BLaER1 treated with 17β-estradiol and CSF1 and Interleukin-3, amounts not matched to agents 10 nM and 100 nM (cell line): ENCODE data around the gene ZNF518A.
A peak's percentile ranks its signal among the peaks of the same experiment; 100 is the strongest.

Experiments
- H3K27ac ChIP-seq, 11 experiments: shearing (Covaris generic); formaldehyde crosslinking; 2 replicates each; pipeline ENCODE4 v1.8.1; 2022
- H3K27me3 ChIP-seq, 11 experiments: shearing (Covaris generic); formaldehyde crosslinking; 2 replicates each; pipeline ENCODE4 v1.8.1; 2022
- H3K36me3 ChIP-seq, 11 experiments: shearing (Covaris generic); formaldehyde crosslinking; 2 replicates each; pipeline ENCODE4 v1.8.1; 2022
- H3K4me1 ChIP-seq, 10 experiments: shearing (Covaris generic); formaldehyde crosslinking; 2 replicates each; pipeline ENCODE4 v1.8.1; 2022
- H3K4me2 ChIP-seq, 11 experiments: shearing (Covaris generic); formaldehyde crosslinking; 2 replicates each; pipeline ENCODE4 v1.8.1; 2022
- H3K4me3 ChIP-seq, 10 experiments: shearing (Covaris generic); formaldehyde crosslinking; 2 replicates each; pipeline ENCODE4 v1.8.1; 2022
- H3K9ac ChIP-seq, 11 experiments: shearing (Covaris generic); formaldehyde crosslinking; 2 replicates each; pipeline ENCODE4 v1.8.1; 2022
- H3K9me3 ChIP-seq, 11 experiments: shearing (Covaris generic); formaldehyde crosslinking; replicated peaks in 1 of 11; 2 replicates each; pipeline ENCODE4 v1.8.1; 2022
- H4K20me1 ChIP-seq, 11 experiments: shearing (Covaris generic); formaldehyde crosslinking; 2 replicates each; pipeline ENCODE4 v1.8.1; 2022
- Cebpa-rat ChIP-seq, 11 experiments: shearing (Covaris generic); IDR thresholded peaks; 2 replicates each; pipeline ENCODE4 v1.8.1; 2022

The ZNF518A gene

GRCh38 chr10:96130326-96130995, 364 bp downstream of the ZNF518A start:
- H3K4me3 ChIP-seq: peak overlapping the region; percentile 61 to 73 (median 65)
- peak overlapping the region; percentile 81 to 97 (median 90) for H3K9ac ChIP-seq
- H3K9me3 ChIP-seq: peaks cover 21 to 28% (median 24%) of the 10 kb centered on the region in 11 experiments
- H3K4me1 ChIP-seq: peaks cover 0 to 11% (median 5%) of the 10 kb centered on the region in 10 experiments; a peak in 6 of 20 replicates
- peak overlapping the region; percentile 88 to 98 (median 95) for H3K27ac ChIP-seq
- no peaks in the 10 kb centered on the region for H4K20me1 ChIP-seq
- H3K27me3 ChIP-seq: peaks cover 25 to 45% (median 33%) of the 10 kb centered on the region in 11 experiments
- TF ChIP-seq Cebpa-rat (IDR thresholded peaks at IDR 0.05): no peak
- H3K4me2 ChIP-seq: peak overlapping the region; percentile 38 to 65 (median 55)
- peaks cover 4 to 27% (median 17%) of the 10 kb centered on the region in 11 experiments; a peak in 17 of 22 replicates for H3K36me3 ChIP-seq

- Histone ChIP-seq H3K9ac (0 out of 22 replicates have a peak overlapping the region, but pooled peaks of 1 of the 11 experiments have one; percentile 26), H3K4me3 (peak overlapping the region in 6 of 10 experiments; percentile 61 to 67 (median 64); a peak in 9 of 20 replicates), H3K27ac (no peak overlapping the region)
Measured at GRCh38 chr10:96131621-96132020, 1.5 kb downstream of the ZNF518A start.

GRCh38 chr10:96133135-96133534, 3.0 kb downstream of the ZNF518A start:
- Histone ChIP-seq H3K9ac (no peak overlapping the region), H3K4me3 (no peak overlapping the region), H4K20me1 (no peaks in the 10 kb centered on the region), H3K9me3 (peaks cover 21 to 28% (median 24%) of the 10 kb centered on the region in 11 experiments), H3K27me3 (peaks cover 25 to 40% (median 33%) of the 10 kb centered on the region in 11 experiments), H3K27ac (no peak overlapping the region), H3K36me3 (peaks cover 4 to 46% (median 20%) of the 10 kb centered on the region in 11 experiments; a peak in 18 of 22 replicates), H3K4me2 (no peak overlapping the region), H3K4me1 (peaks cover 0 to 19% (median 5%) of the 10 kb centered on the region in 10 experiments; a peak in 8 of 20 replicates)
- no peak for TF ChIP-seq Cebpa-rat (IDR thresholded peaks at IDR 0.05)

More at GRCh38 chr10:96131621-96132020, 1.5 kb downstream of the ZNF518A start:
- H3K4me2 ChIP-seq: peak overlapping the region; percentile 38 to 65 (median 55); a peak in 18 of 22 replicates
- no peaks in the 10 kb centered on the region for H4K20me1 ChIP-seq
- TF ChIP-seq Cebpa-rat (IDR thresholded peaks at IDR 0.05): no peak
- H3K27me3 ChIP-seq: peaks cover 25 to 45% (median 33%) of the 10 kb centered on the region in 11 experiments
- H3K4me1 ChIP-seq: peaks cover 0 to 11% (median 5%) of the 10 kb centered on the region in 10 experiments; a peak in 6 of 20 replicates
- peaks cover 21 to 28% (median 24%) of the 10 kb centered on the region in 11 experiments for H3K9me3 ChIP-seq
- H3K36me3 ChIP-seq: peaks cover 4 to 37% (median 18%) of the 10 kb centered on the region in 11 experiments; a peak in 18 of 22 replicates

GRCh38 chr10:96136810-96137209, 6.7 kb downstream of the ZNF518A start:
- no peak overlapping the region for H3K27ac ChIP-seq
- H4K20me1 ChIP-seq: no peaks in the 10 kb centered on the region
- no peak for TF ChIP-seq Cebpa-rat (IDR thresholded peaks at IDR 0.05)
- H3K27me3 ChIP-seq: peaks cover 0 to 4% (median under 1%) of the 10 kb centered on the region in 11 experiments; a peak in 7 of 22 replicates
- H3K36me3 ChIP-seq: peaks cover 4 to 59% (median 23%) of the 10 kb centered on the region in 11 experiments; a peak in 20 of 22 replicates
- H3K9ac ChIP-seq: no peak overlapping the region
- H3K4me1 ChIP-seq: peaks cover 0 to 16% (median 0%) of the 10 kb centered on the region in 10 experiments; a peak in 6 of 20 replicates
- no peak overlapping the region for H3K4me2 ChIP-seq
- H3K9me3 ChIP-seq: no peaks in the 10 kb centered on the region
- no peak overlapping the region for H3K4me3 ChIP-seq

GRCh38 chr10:96137567-96137966, 7.5 kb downstream of the ZNF518A start:
- no peaks in the 10 kb centered on the region for H3K27me3 ChIP-seq
- peaks cover 0 to 18% (median 0%) of the 10 kb centered on the region in 10 experiments; a peak in 8 of 20 replicates for H3K4me1 ChIP-seq
- H3K9me3 ChIP-seq: no peaks in the 10 kb centered on the region
- no peak overlapping the region for H3K9ac ChIP-seq
- H3K36me3 ChIP-seq: peaks cover 4 to 61% (median 26%) of the 10 kb centered on the region in 11 experiments; a peak in 20 of 22 replicates
- no peak for TF ChIP-seq Cebpa-rat (IDR thresholded peaks at IDR 0.05)
- H3K27ac ChIP-seq: no peak overlapping the region
- H4K20me1 ChIP-seq: no peaks in the 10 kb centered on the region
- H3K4me3 ChIP-seq: no peak overlapping the region
- H3K4me2 ChIP-seq: peak overlapping the region in 1 of 11 experiments; percentile 10; a peak in 1 of 22 replicates

- H3K4me3 ChIP-seq: no peak overlapping the region
- TF ChIP-seq Cebpa-rat (IDR thresholded peaks at IDR 0.05): no peak
- no peaks in the 10 kb centered on the region for H3K9me3 ChIP-seq
- H4K20me1 ChIP-seq: no peaks in the 10 kb centered on the region
- H3K27me3 ChIP-seq: no peaks in the 10 kb centered on the region
- peak overlapping the region in 1 of 11 experiments; percentile 10; a peak in 1 of 22 replicates for H3K4me2 ChIP-seq
- no peak overlapping the region for H3K9ac ChIP-seq
- H3K27ac ChIP-seq: no peak overlapping the region
- H3K4me1 ChIP-seq: peaks cover 0 to 23% (median 5%) of the 10 kb centered on the region in 10 experiments; a peak in 12 of 20 replicates
- peaks cover 4 to 60% (median 28%) of the 10 kb centered on the region in 11 experiments; a peak in 20 of 22 replicates for H3K36me3 ChIP-seq
Measured at GRCh38 chr10:96138102-96138501, 8.0 kb downstream of the ZNF518A start.

GRCh38 chr10:96152437-96152836, 22.3 kb downstream of the ZNF518A start:
- peaks cover 0 to 7% (median 0%) of the 10 kb centered on the region in 11 experiments; a peak in 3 of 22 replicates for H3K9me3 ChIP-seq
- no peak overlapping the region for H3K9ac ChIP-seq
- H3K4me3 ChIP-seq: no peak overlapping the region
- no peaks in the 10 kb centered on the region for H3K27me3 ChIP-seq
- no peak overlapping the region for H3K4me2 ChIP-seq
- peaks cover 0 to 13% (median 4%) of the 10 kb centered on the region in 10 experiments; a peak in 5 of 20 replicates for H3K4me1 ChIP-seq
- TF ChIP-seq Cebpa-rat (IDR thresholded peaks at IDR 0.05): no peak
- no peak overlapping the region for H3K27ac ChIP-seq
- H4K20me1 ChIP-seq: no peaks in the 10 kb centered on the region
- H3K36me3 ChIP-seq: peaks cover 27 to 58% (median 47%) of the 10 kb centered on the region in 11 experiments; a peak in 21 of 22 replicates

GRCh38 chr10:96153070-96153469, 23.0 kb downstream of the ZNF518A start:
- no peak overlapping the region for H3K4me2 ChIP-seq

GRCh38 chr10:96165726-96166125, 35.6 kb downstream of the ZNF518A start:
- Histone ChIP-seq H3K9ac (no peak overlapping the region), H3K4me3 (no peak overlapping the region), H3K4me2 (peak overlapping the region in 5 of 11 experiments; percentile 3 to 74 (median 13); a peak in 4 of 22 replicates), H3K27me3 (peaks cover 6 to 17% (median 12%) of the 10 kb centered on the region in 11 experiments; a peak in 18 of 22 replicates), H3K36me3 (peaks cover 0 to 23% (median 12%) of the 10 kb centered on the region in 11 experiments; a peak in 10 of 22 replicates), H3K27ac (no peak overlapping the region), H3K4me1 (peaks cover 0 to 54% (median 35%) of the 10 kb centered on the region in 10 experiments; a peak in 14 of 20 replicates), H3K9me3 (peaks cover 51 to 59% (median 57%) of the 10 kb centered on the region in 11 experiments), H4K20me1 (no peaks in the 10 kb centered on the region)
- no peak for TF ChIP-seq Cebpa-rat (IDR thresholded peaks at IDR 0.05)

More at GRCh38 chr10:96153070-96153469, 23.0 kb downstream of the ZNF518A start:
- H3K27ac ChIP-seq: no peak overlapping the region
- peaks cover 0 to 13% (median 4%) of the 10 kb centered on the region in 10 experiments; a peak in 5 of 20 replicates for H3K4me1 ChIP-seq
- no peak for TF ChIP-seq Cebpa-rat (IDR thresholded peaks at IDR 0.05)
- H4K20me1 ChIP-seq: no peaks in the 10 kb centered on the region
- no peaks in the 10 kb centered on the region for H3K27me3 ChIP-seq
- H3K9me3 ChIP-seq: peaks cover 0 to 7% (median 0%) of the 10 kb centered on the region in 11 experiments; a peak in 3 of 22 replicates
- peaks cover 29 to 64% (median 52%) of the 10 kb centered on the region in 11 experiments; a peak in 21 of 22 replicates for H3K36me3 ChIP-seq
- no peak overlapping the region for H3K4me3 ChIP-seq
- H3K9ac ChIP-seq: no peak overlapping the region
